SK-N-MC (cell line): Measurements from ENCODE around the gene AFF2.

Experiments used
- EZH2 ChIP-seq: fragments of 200-600 bp; sonication (generic); IDR thresholded peaks from one replicate; pipeline ENCODE4 v1.6.1; 2017; ENCODE audit warnings: antibody characterized with exemption
- FOXP2 ChIP-seq: optimal IDR thresholded peaks from 2 replicates; pipeline ENCODE3; 2011; ENCODE audit warnings: mild to moderate bottlenecking, moderate library complexity; ENCODE audit not compliant: insufficient read depth; ENCODE audit errors: extremely low read length, control extremely low read depth
- POLR2AphosphoS5 ChIP-seq: IDR thresholded peaks from 2 replicates; pipeline ENCODE4 v1.6.1; 2012; ENCODE audit warnings: mild to moderate bottlenecking, low read depth, low read length, borderline replicate concordance

DNA sequence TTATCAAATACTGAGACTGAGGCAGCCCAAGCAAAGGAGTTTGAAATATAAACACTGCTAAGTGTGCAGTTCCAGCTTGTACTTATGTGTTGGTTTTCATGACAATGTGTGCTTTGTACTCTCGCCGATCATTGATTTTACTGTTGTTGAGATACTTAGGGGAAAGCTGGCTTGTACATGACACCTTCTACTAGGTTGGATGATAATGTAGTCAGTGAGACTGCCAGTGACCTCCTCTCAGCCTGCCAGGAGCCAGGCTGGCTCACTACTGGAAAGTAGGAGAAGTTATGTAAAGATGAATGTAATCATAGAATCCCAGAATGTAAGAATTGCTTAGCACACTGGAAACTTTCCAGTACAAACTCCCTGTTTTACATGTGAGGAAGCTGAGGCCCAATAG lies 132.0 kb downstream of the AFF2 start:
- no peak for TF ChIP-seq EZH2
- TF ChIP-seq POLR2AphosphoS5 = no peak
- TF ChIP-seq FOXP2 = no peak
